ENCODE measurements around the gene SP6.

GRCh38 chr17:47806026-47806912 is 44.7 kb downstream of the SP6 start:
- TF ChIP-seq ZNF274 (IDR thresholded peaks at IDR 0.05; ENCODE audit: low read depth, low read length) (no peak), YY1 (IDR thresholded peaks at IDR 0.05; ENCODE audit: insufficient read depth, insufficient read length) (no peak), SUZ12 (IDR thresholded peaks at IDR 0.05; ENCODE audit: extremely low read depth, insufficient read depth, insufficient read length) (no peak)

Measured in NT2/D1 (cell line).